ENCODE measurements around the gene KRT78. TPM values are rescaled to one million over a fixed set of nuclear protein-coding genes. Genes with fewer than 3 reads are reported as not detected.

KRT78 gene
- total and polyA plus RNA-seq, 2 of the 13 experiments (the other 11 are each of a cell fraction or from before 2014, with no cell fraction given) = not detected

GRCh38 chr12:52877242-52877641 lies 28.4 kb upstream of the KRT78 start (continued):
- TF ChIP-seq ZSCAN5A (CRISPR knock-in tag; IDR thresholded peaks at IDR 0.05; ENCODE audit: borderline replicate concordance) (no peak), NR2C2 (CRISPR knock-in tag; IDR thresholded peaks at IDR 0.05; ENCODE audit: borderline replicate concordance) (no peak), FOSL1 (CRISPR knock-in tag; IDR thresholded peaks at IDR 0.05; ENCODE audit: borderline replicate concordance) (no peak), ELF4 (CRISPR knock-in tag; IDR thresholded peaks at IDR 0.05; ENCODE audit: borderline replicate concordance) (no peak), ZNF496 (CRISPR knock-in tag; IDR thresholded peaks at IDR 0.05; ENCODE audit: insufficient replicate concordance) (no peak), GATAD1 (CRISPR knock-in tag; IDR thresholded peaks at IDR 0.05) (no peak), BRCA1 (CRISPR knock-in tag; IDR thresholded peaks at IDR 0.05) (no peak), ZNF605 (CRISPR knock-in tag; IDR thresholded peaks at IDR 0.05) (no peak)
- TF ChIP-seq, protein P1, sequence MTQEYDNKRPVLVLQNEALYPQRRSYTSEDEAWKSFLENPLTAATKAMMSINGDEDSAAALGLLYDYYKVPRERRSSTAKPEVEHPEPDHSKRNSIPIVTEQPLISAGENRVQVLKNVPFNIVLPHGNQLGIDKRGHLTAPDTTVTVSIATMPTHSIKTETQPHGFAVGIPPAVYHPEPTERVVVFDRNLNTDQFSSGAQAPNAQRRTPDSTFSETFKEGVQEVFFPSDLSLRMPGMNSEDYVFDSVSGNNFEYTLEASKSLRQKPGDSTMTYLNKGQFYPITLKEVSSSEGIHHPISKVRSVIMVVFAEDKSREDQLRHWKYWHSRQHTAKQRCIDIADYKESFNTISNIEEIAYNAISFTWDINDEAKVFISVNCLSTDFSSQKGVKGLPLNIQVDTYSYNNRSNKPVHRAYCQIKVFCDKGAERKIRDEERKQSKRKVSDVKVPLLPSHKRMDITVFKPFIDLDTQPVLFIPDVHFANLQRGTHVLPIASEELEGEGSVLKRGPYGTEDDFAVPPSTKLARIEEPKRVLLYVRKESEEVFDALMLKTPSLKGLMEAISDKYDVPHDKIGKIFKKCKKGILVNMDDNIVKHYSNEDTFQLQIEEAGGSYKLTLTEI (CRISPR knock-in tag; conservative IDR thresholded peaks at IDR 0.05) = no peak

DNA sequence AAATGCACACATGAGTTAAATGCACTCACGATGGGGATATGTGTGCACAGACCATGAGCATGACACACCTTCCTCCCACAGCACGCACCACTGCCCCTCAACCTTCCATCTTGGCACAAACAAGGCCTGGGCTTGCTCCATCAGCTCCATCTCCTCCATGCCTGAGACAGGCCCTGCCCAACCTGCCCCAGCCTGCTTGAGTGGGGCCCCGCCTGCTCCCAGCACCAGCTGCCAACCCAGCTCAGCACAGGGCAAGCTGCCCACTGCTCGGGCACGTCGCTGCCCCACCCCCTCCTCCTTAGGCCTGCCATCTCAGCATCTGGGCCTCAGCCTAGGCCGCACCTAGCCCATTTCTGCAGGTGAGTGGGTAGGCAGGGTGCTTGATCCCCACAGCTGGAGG lies 27.6 kb upstream of the KRT78 start:
- Histone ChIP-seq H3K36me3 (replicated peaks in 1 of 2; ENCODE audit: control insufficient read depth in 1 of 2, insufficient read depth in 2 of 2, low read length in 2 of 2) (no peaks in the 10 kb centered on the region), H3K4me3 (replicated peaks in 1 of 3; ENCODE audit: insufficient read depth in 1 of 3, low read depth in 2 of 3, low read length in 3 of 3) (no peak overlapping the region), H2AFZ (ENCODE audit: low read length) (no peak overlapping the region), H3K27ac (ENCODE audit: extremely low read length, insufficient read depth, low read length) (no peak overlapping the region), H3K27me3 (ENCODE audit: control insufficient read depth in 1 of 2, insufficient read depth in 2 of 2, low read length in 2 of 2) (peaks cover 1 to 21% of the 10 kb centered on the region in 2 experiments; a peak in 3 of 5 replicates), H3K79me2 (ENCODE audit: insufficient read depth, low read length) (no peaks in the 10 kb centered on the region), H3K9me3 (ENCODE audit: low read length) (no peaks in the 10 kb centered on the region), H3K4me1 (ENCODE audit: insufficient read depth, low read length) (peaks cover 56% of the 10 kb centered on the region), H3K4me2 (ENCODE audit: low read depth, low read length) (no peak overlapping the region), H4K20me1 (ENCODE audit: insufficient read depth, low read length) (no peaks in the 10 kb centered on the region), H3K9ac (ENCODE audit: insufficient read depth, low read depth, low read length) (no peak overlapping the region)
- intact Hi-C loops (cut with micrococcal nuclease; ENCODE audit: unreplicated experiment) (no loop called here), in situ Hi-C loops (cut with HindIII; ENCODE audit: extremely low pct_ligation_motif_present, low pct_unique_long_range_greater_than_20kb) (loop anchor here (5.0 kb wide), 2 partner anchors 489 to 729 kb away; partner anchors contain the start of gene KRT84)
- DNase-seq (ENCODE audit: low spot score) = no peak
- ChIA-PET CTCF (ENCODE audit: low intra/inter-chr PET ratio, low total read pairs) (no interaction called here), POLR2A (no interaction called here)
- no peak for ATAC-seq
- FAIRE-seq = no peak
- BruUV-seq (replicated peaks) = no TSS peak
- 3% methylated on average over 5 of the region's 7 CpGs for WGBS (ENCODE audit: low lambda C conversion rate)
- TF ChIP-seq, protein P2, sequence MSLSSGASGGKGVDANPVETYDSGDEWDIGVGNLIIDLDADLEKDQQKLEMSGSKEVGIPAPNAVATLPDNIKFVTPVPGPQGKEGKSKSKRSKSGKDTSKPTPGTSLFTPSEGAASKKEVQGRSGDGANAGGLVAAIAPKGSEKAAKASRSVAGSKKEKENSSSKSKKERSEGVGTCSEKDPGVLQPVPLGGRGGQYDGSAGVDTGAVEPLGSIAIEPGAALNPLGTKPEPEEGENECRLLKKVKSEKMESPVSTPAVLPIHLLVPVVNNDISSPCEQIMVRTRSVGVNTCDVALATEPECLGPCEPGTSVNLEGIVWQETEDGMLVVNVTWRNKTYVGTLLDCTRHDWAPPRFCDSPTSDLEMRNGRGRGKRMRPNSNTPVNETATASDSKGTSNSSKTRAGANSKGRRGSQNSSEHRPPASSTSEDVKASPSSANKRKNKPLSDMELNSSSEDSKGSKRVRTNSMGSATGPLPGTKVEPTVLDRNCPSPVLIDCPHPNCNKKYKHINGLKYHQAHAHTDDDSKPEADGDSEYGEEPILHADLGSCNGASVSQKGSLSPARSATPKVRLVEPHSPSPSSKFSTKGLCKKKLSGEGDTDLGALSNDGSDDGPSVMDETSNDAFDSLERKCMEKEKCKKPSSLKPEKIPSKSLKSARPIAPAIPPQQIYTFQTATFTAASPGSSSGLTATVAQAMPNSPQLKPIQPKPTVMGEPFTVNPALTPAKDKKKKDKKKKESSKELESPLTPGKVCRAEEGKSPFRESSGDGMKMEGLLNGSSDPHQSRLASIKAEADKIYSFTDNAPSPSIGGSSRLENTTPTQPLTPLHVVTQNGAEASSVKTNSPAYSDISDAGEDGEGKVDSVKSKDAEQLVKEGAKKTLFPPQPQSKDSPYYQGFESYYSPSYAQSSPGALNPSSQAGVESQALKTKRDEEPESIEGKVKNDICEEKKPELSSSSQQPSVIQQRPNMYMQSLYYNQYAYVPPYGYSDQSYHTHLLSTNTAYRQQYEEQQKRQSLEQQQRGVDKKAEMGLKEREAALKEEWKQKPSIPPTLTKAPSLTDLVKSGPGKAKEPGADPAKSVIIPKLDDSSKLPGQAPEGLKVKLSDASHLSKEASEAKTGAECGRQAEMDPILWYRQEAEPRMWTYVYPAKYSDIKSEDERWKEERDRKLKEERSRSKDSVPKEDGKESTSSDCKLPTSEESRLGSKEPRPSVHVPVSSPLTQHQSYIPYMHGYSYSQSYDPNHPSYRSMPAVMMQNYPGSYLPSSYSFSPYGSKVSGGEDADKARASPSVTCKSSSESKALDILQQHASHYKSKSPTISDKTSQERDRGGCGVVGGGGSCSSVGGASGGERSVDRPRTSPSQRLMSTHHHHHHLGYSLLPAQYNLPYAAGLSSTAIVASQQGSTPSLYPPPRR (CRISPR knock-in tag; IDR thresholded peaks at IDR 0.05; ENCODE audit: borderline replicate concordance) = no peak
- TF ChIP-seq ZBTB2 (CRISPR knock-in tag; IDR thresholded peaks at IDR 0.05; ENCODE audit: low read depth) = no peak
- TF ChIP-seq CCAR2 (optimal IDR thresholded peaks at IDR 0.05; ENCODE audit: low read depth, low read length) = no peak
- no peak for TF ChIP-seq MYC (CRISPR knock-in tag; IDR thresholded peaks at IDR 0.05; ENCODE audit: borderline replicate concordance)
- no peak for TF ChIP-seq ZNF550 (CRISPR knock-in tag; IDR thresholded peaks at IDR 0.05; ENCODE audit: borderline replicate concordance)
